ENCODE results near the gene TMEM272.

TMEM272 gene, protein sequence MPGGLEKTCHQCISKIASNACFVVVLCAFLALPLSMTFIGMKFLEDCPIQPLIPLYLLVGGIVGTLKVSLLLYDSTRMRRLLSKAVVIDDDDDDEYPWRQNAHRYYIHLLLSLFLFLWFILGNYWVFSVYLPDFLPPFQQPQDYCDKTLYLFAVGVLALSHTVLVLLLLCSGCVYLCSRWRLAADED

DNA sequence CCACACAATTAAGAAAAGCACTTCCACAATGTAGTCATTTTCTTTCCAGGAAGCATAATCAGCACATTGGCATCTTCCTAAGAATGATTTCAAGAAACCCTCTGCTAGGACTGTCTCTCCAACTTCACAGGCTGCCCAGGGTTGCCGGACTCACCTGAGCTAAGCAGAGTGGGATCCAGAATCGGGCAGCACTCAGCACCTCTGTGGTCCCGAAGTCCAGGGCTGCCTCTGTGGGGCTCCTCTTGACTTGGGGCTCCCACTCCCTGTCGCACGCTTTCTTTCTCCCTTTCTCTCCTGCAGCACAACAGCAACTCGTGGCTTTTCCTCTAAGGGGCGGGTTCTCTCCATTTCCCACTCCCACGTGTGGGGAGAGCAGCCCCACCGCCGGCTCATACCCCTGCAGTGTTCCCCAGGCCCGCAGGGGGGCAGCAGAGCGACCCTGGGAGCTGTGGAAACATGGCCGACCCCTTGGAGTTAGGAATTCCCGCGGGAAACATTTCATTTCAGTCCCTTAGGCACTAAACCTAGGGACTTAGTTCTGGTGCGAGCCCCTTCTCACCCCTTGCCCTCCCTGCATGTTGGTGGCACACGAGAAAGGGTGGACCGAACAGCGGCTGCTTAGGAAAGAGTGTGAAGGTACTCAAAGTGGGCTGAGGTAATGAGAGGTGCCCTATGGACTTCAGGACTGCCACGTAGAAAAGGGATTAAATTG, at the start of gene TMEM272:
Gene TMEM272 (minus strand): TSS at position 316 of the 712 bp plus-strand sequence. CDS start 6,647 bp downstream, outside the sequence.
- peak; percentile 61 for DNase-seq (ENCODE audit: insufficient read length, low spot score)
- no peak for FAIRE-seq

DNA sequence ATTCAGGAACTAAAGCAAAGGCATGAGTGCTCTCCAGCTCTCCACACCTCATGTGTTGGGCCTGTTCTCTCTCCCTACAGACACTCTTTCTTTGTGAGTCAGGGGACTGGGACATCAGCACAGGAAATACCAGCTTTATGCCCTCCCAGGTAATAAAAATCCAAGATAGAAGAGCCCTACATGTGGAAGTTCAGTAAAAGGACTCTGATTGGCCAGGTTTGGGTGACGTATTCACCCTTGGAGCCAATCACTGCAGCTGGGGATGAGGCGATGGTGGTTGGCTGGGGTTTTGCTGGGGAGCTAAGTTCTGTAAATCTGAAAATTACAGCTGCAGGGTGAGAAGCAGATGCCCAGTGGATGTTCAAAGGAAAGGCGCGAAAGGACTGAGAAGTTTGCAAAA, 49.3 kb upstream of the TMEM272 start:
- DNase-seq (ENCODE audit: insufficient read length, low spot score), result no peak

DNA sequence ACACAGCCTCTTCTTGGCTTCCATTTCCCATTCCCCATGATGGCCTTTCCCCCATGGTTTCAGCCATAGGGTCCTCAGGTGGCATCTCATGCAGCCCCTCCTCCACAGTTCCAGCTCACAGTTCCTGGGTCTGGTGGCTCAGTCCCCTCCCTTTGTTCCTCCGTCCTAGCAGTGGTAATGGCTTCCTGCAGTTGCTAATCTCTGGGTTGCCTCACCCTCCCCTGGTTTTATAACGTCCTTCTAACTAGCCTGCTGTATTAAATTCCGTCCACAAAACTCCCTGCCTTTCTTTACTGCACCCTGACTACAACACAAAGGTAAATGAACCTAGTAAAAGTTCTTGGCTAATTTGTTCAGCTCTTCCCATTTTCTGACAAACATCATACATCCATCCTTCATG, 47.7 kb upstream of the TMEM272 start:
- DNase-seq (ENCODE audit: insufficient read length, low spot score) (no peak), FAIRE-seq (no peak)

More for the DNA sequence above, 49.3 kb upstream of the TMEM272 start:
- FAIRE-seq, result no peak

DNA sequence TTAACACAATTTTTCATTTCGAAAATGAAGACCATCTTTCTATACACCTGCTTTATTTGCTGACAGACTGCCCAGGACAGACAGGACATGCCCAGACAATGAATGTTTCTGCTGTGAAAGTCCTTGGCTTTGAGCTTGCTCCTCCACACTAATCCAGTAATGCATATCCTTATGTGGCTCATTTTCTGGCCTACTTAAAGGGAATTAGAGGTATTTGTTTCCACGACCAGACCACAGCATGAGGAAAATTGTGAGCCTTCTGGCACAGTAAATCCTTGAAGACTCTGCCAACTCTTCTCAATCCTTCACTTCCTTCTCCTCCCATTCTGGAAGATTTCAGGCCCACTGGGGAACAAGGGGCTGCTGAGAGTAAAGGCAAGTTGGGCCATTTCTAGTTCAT, 42.5 kb upstream of the TMEM272 start:
- no peak for FAIRE-seq
- DNase-seq (ENCODE audit: insufficient read length, low spot score), result no peak

- FAIRE-seq, result no peak
Measured at GRCh38 chr13:51885651-51886050, 40.7 kb upstream of the TMEM272 start.

GRCh38 chr13:51883226-51883600, 38.2 kb upstream of the TMEM272 start:
- FAIRE-seq (no peak), DNase-seq (ENCODE audit: insufficient read length, low spot score) (no peak)

More at GRCh38 chr13:51885651-51886050, 40.7 kb upstream of the TMEM272 start:
- DNase-seq (ENCODE audit: insufficient read length, low spot score), result no peak

DNA sequence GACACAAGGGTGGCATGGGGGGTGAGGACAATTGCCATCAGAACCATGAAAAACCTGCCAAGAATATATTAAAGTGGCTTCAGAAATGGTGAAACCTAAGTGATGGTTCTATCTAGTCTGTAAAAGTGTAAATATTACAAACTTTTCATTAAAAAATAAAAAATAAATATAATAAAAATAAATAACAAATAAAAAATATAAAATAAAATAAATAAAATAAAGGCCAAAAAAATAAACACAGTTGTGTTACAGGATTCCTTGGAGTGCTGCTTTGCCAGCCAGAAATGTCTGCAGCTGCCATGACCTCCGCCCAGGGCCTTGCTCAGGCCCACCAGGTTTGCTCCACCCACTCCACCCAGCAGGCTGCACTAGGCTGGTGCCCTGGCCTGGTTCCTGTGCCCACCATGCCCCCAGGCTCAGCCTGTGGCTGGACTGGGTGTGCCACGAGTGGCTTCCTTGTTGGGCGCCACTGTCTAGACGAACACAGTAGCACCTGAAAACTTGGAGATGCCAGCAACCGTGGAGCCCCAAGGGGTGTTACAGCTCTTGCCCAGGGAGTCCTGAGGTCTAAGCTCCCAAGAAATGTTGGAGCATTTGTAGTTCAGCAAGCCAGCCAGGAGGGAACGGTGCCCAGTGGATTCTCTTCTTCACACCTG, 37.7 kb upstream of the TMEM272 start:
- no peak for FAIRE-seq
- DNase-seq (ENCODE audit: insufficient read length, low spot score), result no peak

DNA sequence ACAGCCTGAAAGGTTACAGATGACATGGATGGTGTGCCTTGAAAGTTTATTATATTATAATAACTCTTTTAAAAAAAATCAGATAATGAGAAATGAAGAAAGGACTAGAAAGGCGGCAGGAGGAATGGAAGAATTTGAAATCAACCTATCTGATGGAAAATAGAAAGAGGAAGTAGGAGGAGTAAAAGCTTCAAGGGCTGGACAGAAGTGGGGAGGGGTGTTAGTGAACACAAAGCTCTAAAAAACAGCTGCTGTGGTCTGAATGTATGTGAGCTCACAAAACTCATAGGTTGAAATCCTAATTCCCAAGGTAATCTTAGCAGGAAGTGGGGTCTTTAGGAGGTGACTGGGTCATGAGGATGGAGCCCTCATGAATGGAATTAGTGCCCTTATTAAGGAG, 36.3 kb upstream of the TMEM272 start:
- no peak for DNase-seq (ENCODE audit: insufficient read length, low spot score)
- no peak for FAIRE-seq

DNA sequence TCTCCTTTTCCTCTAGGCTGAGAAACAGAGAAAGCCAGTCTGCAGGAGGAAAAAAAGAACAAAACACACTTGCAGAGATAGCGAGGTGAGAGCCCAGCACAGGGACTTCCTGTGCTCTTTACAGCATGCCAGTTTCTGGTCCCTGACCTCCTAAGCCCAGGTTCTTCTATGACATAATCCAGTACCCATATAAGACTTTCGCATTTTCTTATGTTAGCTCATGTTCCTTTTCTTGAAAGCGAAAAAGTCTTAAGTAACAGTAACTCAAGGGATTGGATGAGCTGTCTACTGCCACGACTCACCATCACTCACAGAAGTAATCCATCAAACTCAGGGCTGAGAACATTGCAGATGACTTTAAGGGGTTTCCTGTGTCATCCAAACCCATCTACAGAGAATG, 34.2 kb upstream of the TMEM272 start:
- FAIRE-seq (no peak), DNase-seq (ENCODE audit: insufficient read length, low spot score) (no peak)

DNA sequence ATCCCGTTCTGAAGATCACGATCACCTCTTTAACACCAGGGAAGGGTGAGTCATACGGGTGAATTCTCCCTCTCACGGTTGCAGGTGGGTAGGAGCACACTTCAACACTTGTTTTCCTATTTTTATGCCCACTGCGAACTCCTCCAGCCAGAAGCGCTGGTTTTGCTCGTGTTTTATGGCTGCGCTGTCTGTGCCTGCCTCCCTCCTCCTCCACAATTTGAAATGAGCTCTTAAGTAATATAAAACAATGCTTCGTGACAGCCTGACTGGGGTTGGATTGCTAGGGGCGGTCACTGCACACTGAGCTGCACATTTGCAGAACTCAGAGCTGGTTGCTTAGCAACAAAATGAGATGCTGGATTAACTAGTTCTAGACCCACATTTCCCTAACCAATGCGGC, 29.7 kb upstream of the TMEM272 start:
- DNase-seq (ENCODE audit: insufficient read length, low spot score) (no peak), FAIRE-seq (no peak)

DNA sequence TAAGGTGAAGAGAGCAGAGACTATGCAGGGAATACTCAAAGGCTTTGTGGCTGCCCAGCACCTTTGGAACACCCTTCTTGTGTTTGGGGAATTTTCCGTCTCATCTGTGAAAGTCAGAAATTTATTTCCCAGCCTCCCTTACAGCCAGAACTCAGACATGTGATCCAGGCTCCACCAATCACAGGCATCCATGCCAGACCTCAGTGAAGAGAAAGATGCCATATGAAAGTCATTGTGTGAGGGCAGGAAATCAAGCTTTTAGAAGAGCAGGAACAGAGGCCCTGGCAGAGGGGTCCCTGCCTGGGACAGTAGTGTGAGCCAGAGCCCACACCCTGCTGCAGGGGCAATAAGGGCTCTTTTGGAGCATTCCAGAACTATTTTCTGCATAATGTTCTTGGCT, 28.9 kb upstream of the TMEM272 start:
- FAIRE-seq (no peak), DNase-seq (ENCODE audit: insufficient read length, low spot score) (no peak)

- FAIRE-seq (no peak), DNase-seq (ENCODE audit: insufficient read length, low spot score) (no peak)
Measured at GRCh38 chr13:51873117-51873798, 28.3 kb upstream of the TMEM272 start.

- DNase-seq (ENCODE audit: insufficient read length, low spot score), result no peak
- FAIRE-seq, result no peak
Measured at GRCh38 chr13:51870616-51871015, 25.6 kb upstream of the TMEM272 start.

DNA sequence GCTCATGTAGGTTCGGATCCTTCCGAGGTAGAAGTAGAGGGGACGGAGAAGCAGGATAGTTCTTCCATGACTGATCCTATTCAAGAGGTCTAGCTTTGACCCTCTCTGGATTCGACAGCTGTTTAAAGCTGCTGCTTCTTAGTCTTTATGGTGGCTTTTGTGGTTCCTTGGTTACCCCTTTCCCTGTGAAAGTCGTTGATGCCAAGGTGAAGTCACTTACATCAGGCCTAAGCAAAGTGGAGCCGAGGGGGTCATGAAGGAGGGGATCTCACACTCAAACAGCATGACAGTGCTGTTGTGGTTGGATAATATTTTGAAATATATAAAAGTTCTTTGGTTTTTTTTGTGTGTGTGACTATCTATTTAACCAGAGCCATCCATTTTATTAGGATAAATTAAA, 24.9 kb upstream of the TMEM272 start:
- DNase-seq (ENCODE audit: insufficient read length, low spot score) (no peak), FAIRE-seq (no peak)

- no peak for DNase-seq (ENCODE audit: insufficient read length, low spot score)
- FAIRE-seq, result no peak
Measured at GRCh38 chr13:51867062-51867461, 22.1 kb upstream of the TMEM272 start.

DNA sequence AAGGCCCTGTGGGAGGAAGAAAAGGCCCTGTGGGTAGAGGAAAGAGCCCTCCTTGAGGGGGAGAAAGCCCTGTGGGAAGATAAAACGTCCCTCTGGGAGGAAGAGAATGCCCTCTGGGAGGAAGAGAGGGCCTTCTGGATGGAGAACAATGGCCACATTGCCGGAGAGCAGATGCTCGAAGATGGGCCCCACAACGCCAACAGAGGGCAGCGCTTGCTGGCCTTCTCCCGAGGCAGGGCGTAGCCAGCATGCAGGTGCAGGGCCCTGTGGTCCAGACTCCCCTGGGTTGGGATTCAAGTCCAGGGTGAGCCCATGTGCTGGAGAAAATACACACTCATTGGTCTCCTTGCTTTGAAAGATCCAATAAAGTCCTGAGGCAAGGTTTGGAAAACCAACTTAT, 20.9 kb upstream of the TMEM272 start:
- DNase-seq (ENCODE audit: insufficient read length, low spot score) (no peak), FAIRE-seq (no peak)

DNA sequence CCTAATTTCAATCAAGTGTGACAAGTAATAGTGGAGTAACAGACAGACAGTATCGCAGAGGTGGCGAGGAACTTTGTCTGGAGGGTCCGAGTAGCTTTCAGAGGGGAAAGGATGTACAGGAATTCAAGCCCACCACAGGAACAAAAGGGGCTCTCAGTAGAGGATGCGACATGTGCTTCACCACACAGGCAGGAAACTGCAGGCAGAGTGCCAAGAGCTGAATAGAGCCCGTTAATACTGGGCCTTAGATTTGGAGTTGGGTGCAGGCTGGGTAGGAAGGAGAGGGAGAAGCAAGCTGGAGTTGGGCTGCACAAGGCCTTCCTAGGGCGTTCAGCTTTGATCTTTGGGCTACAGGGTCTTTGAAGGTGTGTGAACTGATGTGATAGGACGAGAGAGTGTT, 18.0 kb upstream of the TMEM272 start:
- DNase-seq (ENCODE audit: insufficient read length, low spot score) (no peak), FAIRE-seq (no peak)

DNA sequence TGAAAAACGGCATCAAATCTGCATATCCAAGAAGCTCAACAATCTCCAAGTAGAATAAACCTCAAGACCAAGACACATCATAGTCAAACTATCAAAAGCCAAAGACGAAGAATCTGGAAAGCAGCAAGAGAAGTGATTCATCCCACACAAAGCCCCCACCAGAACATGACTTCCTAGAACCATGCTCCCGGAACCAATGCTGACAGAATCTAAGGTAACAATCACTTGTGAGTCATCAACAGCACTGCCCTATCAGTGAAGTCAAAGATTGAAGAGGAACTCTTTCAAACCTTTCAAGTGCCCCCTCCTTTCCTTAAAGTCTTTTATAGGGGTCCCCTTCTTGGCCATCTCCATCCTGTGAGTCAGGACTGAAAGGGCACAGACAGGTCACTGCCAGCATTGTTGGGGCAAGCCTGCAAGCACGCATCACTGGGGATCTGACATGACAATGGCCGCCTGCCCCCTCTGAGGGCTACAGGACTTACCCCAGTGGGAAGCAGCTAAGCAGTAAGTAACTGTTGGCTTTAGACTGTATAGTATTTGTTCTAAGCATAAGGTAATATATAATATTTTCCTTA, 16.8 kb upstream of the TMEM272 start, which contains the start of gene CCDC70:
Gene CCDC70 (plus strand): TSS at position 247 of the 578 bp plus-strand sequence. CDS start 3,443 bp downstream, outside the sequence.
- FAIRE-seq (no peak), DNase-seq (ENCODE audit: insufficient read length, low spot score) (peak; percentile 18)

DNA sequence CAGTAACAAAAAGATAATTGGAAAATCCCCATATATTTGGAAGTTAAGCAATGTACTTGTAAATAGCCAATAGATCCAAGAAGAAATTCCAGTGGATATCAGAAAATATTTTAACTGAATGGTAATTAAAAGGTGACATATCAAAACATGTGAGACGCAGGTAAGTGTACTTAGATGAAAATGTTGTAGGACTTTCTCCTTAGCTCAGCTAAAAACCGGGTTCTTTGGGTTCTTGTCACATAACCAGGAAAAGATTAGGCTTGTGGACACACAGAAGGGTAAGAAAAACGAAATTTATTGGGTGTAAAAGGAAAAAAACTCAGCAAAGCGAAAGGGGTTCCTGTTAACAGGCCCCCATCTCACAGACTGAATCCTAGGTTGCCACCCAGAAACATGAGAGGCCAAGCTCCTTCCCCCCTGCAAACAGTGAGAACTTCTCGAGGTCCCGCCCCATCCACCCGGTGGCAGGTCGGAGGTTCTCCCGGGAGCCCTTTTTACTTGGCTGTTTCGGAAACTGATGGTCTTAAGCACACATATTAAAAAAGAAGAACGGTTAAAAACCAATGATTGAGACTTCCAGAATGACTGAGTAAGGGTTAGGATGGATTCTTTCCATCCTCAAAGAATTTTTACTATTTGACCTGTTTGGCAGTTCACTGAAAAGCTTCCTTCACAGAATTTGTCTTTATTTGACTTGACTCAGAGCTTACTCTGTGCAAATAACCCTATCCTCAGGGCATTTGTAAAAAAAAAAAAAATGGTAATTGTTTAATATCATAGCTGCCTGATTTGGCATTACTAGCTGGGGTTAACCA, 13.7 kb upstream of the TMEM272 start:
- DNase-seq (ENCODE audit: insufficient read length, low spot score) (no peak), FAIRE-seq (no peak)

DNA sequence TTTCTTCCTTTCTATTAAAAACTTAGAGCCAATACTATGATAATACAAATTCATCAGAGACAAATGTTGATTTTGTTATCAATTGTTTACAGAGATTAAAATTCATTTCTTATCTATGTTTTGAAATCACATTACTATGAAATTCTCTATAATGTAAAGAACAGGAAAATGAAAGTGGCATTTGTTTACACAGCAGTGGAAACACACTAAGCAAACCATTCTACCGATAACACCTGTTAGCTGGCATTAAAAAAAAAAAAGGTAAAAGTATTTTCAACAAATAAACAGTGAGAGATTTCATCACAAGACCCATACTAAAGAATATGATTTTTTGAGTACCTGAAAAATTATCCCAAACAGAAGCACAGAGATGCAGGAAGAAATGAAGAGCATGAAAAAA, 12.0 kb upstream of the TMEM272 start:
- DNase-seq (ENCODE audit: insufficient read length, low spot score) (no peak), FAIRE-seq (no peak)
